Prostate gland (tissue), 2 donors: ENCODE data around the gene FYCO1. TPM values are rescaled to one million over a fixed set of nuclear protein-coding genes. Genes with fewer than 3 reads are reported as not detected.

ENCODE experiments used
- DNase-seq: peaks from one replicate; pipeline ENCODE4 v3.0.0-alpha.2; 2019; ENCODE audit warnings: low spot score
- H3K27ac ChIP-seq, 2 donors: fragments of 200-600 bp; sonication (generic); 2 replicates each; pipeline ENCODE4 v1.5.1; 2017 to 2019
- H3K27me3 ChIP-seq: fragments of 200-600 bp; sonication (generic); replicated peaks from 2 replicates; pipeline ENCODE4 v1.5.1; 2019; ENCODE audit not compliant: insufficient read depth
- H3K36me3 ChIP-seq, 2 donors: fragments of 200-600 bp; sonication (generic); 1 replicate in 1 of 2; 2 replicates in 1 of 2; pipeline versions ENCODE4 v1.5.1 to v1.8.1; 2017 to 2019
- H3K4me1 ChIP-seq: fragments of 200-600 bp; sonication (generic); replicated peaks from 2 replicates; pipeline ENCODE4 v1.5.1; 2019
- H3K4me3 ChIP-seq, 2 donors: fragments of 200-600 bp; sonication (generic); 2 replicates each; pipeline ENCODE4 v1.5.1; 2017 to 2019
- H3K9me3 ChIP-seq: fragments of 200-600 bp; sonication (generic); 2 replicates; pipeline ENCODE4 v1.5.1; 2017
- POLR2A ChIP-seq: fragments of 450-650 bp; IDR thresholded peaks from one replicate; pipeline ENCODE4 v1.6.1; 2016; ENCODE audit warnings: antibody characterized with exemption, mild to moderate bottlenecking
- POLR2AphosphoS5 ChIP-seq: sonication (generic); formaldehyde crosslinking; IDR thresholded peaks from one replicate; pipeline ENCODE4 v1.6.1; 2017; ENCODE audit warnings: antibody characterized with exemption
- WGBS: methylation state at CpG from one replicate; pipeline ENCODE4 v1.1.5; 2018; 5-methylcytosine and 5-hydroxymethylcytosine counted together
- intact Hi-C: fragments of 100-400 bp; cut with DNase I; formaldehyde crosslinking; loops from one replicate; pipeline ENCODE4 v1.14.2; 2022
- total RNA-seq, 2 donors: library from RNA; depleted of rRNA; stranded (reverse); fragments of >200 nt; gene quantifications; one replicate each; pipeline ENCODE4 v1.1.0, GENCODE V29; 2016
- TF ChIP-seq, protein P1 (sequence below), 4 experiments: fragments of 200-600 bp in 2 of 4; fragments of 450-650 bp in 2 of 4; sonication (generic) in 2 of 4; IDR thresholded peaks; 1 replicate in 3 of 4; 2 replicates in 1 of 4; pipeline ENCODE4 v1.5.1; 2016 to 2019; ENCODE audit warnings: antibody characterized with exemption in 4 of 4, mild to moderate bottlenecking in 2 of 4, moderate library complexity in 2 of 4

Gene FYCO1
- total RNA-seq, 2 donors from 2014 or later = 33.1 to 56.7 TPM

DNA sequence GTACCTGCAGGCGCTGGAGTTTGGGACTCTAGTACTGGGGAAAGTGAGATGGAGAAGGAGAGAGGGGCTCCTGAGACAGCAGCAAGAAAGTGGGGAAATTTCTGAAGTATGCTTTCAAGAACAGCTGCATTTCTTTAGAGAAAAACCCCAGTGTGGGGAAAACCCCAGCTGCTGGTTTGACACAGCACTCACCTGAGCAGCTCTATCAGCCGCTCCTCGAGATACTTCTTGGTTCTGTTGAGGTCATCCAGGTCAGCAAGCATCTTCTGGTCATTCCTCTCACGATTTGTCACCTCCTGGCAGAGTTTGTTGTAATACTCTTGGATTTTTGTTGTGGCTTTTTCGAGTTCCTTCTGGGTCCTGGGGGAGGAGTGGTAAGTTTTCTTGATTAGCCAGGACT, 33.6 kb downstream of the FYCO1 start:
- Histone ChIP-seq H3K9me3 (no peaks in the 10 kb centered on the region), H3K27me3 (no peaks in the 10 kb centered on the region), H3K4me3 (no peak overlapping the region), H3K4me1 (no peaks in the 10 kb centered on the region), H3K36me3 (peaks cover 7 to 35% of the 10 kb centered on the region in 2 donors), H3K27ac (no peak overlapping the region)
- no peak for DNase-seq
- WGBS = 87% methylated on average over 5 of the region's 5 CpGs
- intact Hi-C loops = no loop called here
- no peak for TF ChIP-seq POLR2A
- TF ChIP-seq, protein P1, sequence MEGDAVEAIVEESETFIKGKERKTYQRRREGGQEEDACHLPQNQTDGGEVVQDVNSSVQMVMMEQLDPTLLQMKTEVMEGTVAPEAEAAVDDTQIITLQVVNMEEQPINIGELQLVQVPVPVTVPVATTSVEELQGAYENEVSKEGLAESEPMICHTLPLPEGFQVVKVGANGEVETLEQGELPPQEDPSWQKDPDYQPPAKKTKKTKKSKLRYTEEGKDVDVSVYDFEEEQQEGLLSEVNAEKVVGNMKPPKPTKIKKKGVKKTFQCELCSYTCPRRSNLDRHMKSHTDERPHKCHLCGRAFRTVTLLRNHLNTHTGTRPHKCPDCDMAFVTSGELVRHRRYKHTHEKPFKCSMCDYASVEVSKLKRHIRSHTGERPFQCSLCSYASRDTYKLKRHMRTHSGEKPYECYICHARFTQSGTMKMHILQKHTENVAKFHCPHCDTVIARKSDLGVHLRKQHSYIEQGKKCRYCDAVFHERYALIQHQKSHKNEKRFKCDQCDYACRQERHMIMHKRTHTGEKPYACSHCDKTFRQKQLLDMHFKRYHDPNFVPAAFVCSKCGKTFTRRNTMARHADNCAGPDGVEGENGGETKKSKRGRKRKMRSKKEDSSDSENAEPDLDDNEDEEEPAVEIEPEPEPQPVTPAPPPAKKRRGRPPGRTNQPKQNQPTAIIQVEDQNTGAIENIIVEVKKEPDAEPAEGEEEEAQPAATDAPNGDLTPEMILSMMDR (IDR thresholded peaks at IDR 0.05) = no peak
- TF ChIP-seq POLR2AphosphoS5 = no peak

GRCh38 chr3:45960289-45960688, 35.3 kb downstream of the FYCO1 start:
- no peak overlapping the region for H3K27ac ChIP-seq
- TF ChIP-seq POLR2AphosphoS5 (no peak), POLR2A (no peak)
- TF ChIP-seq, protein P1 (IDR thresholded peaks at IDR 0.05) = no peak
- H3K9me3 ChIP-seq = no peaks in the 10 kb centered on the region
- DNase-seq = no peak
- H3K4me3 ChIP-seq = no peak overlapping the region
- WGBS = 77% methylated on average over 2 of the region's 2 CpGs
- intact Hi-C loops = no loop called here
- H3K36me3 ChIP-seq = peaks cover 7 to 35% of the 10 kb centered on the region in 2 donors
- H3K27me3 ChIP-seq = no peaks in the 10 kb centered on the region
- H3K4me1 ChIP-seq = no peaks in the 10 kb centered on the region

- Histone ChIP-seq H3K36me3 (peaks cover 12 to 33% of the 10 kb centered on the region in 2 donors), H3K4me1 (no peaks in the 10 kb centered on the region), H3K9me3 (no peaks in the 10 kb centered on the region), H3K27ac (no peak overlapping the region), H3K4me3 (no peak overlapping the region), H3K27me3 (no peaks in the 10 kb centered on the region)
- intact Hi-C loops = no loop called here
- 95% methylated on average over 7 of the region's 7 CpGs for WGBS
- DNase-seq = no peak
- TF ChIP-seq POLR2A (no peak), POLR2AphosphoS5 (no peak)
- TF ChIP-seq, protein P1 (IDR thresholded peaks at IDR 0.05) = no peak
These were observed 36.4 kb downstream of the FYCO1 start for GRCh38 chr3:45959201-45959600.

GRCh38 chr3:45958321-45958791, 37.3 kb downstream of the FYCO1 start:
- TF ChIP-seq POLR2AphosphoS5 (no peak), POLR2A (no peak)
- TF ChIP-seq, protein P1 (IDR thresholded peaks at IDR 0.05) = no peak
- Histone ChIP-seq H3K4me1 (no peaks in the 10 kb centered on the region), H3K27ac (no peak overlapping the region), H3K36me3 (peaks cover 15 to 30% of the 10 kb centered on the region in 2 donors), H3K9me3 (no peaks in the 10 kb centered on the region), H3K27me3 (no peaks in the 10 kb centered on the region), H3K4me3 (no peak overlapping the region)
- DNase-seq = no peak
- WGBS = 89% methylated on average over 6 of the region's 6 CpGs
- intact Hi-C loops = no loop called here

DNA sequence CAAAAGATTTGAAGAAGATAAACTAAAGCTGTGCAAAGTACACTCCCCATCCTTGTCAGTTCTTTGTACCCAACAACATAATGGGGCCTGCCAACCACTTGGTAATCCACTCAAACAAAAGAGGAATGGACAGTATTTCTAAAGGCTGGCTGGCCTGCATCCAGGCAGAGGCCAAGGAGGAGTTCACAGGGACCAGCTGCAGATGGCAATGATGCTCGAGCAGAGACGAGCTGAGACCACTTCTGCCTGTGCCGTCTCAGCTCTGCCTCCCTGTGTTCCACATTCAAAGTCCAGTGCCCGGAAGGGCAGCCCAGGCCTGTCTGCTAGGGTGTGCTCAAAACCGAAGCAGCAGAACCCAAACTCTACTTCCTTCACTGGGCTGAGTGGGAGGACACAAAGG, 38.0 kb downstream of the FYCO1 start:
- Histone ChIP-seq H3K36me3 (peaks cover 14 to 35% of the 10 kb centered on the region in 2 donors), H3K9me3 (no peaks in the 10 kb centered on the region), H3K27ac (no peak overlapping the region), H3K27me3 (no peaks in the 10 kb centered on the region), H3K4me3 (no peak overlapping the region), H3K4me1 (no peaks in the 10 kb centered on the region)
- 64% methylated on average over 5 of the region's 5 CpGs for WGBS
- TF ChIP-seq, protein P1 (IDR thresholded peaks at IDR 0.05) = no peak
- TF ChIP-seq POLR2AphosphoS5 (no peak), POLR2A (no peak)
- DNase-seq = no peak
- intact Hi-C loops = no loop called here
